ENCODE results near the gene CHAC1.
"Not testable (repeated sequence)": the region's sequence is repeated elsewhere in the genome, so short reads cannot be mapped to it uniquely, and the experiment has no call there.

CHAC1 gene

GRCh38 chr15:40952301-40952900 lies 870 bp upstream of the CHAC1 start:
- Histone ChIP-seq H3K79me2 (ENCODE audit: insufficient read depth, low read depth) (no peaks in the 10 kb centered on the region), H3K4me3 (IDR thresholded peaks at IDR 0.05; ENCODE audit: insufficient read depth, low read depth, low read length) (no peak overlapping the region), H3K4me1 (ENCODE audit: low read depth, poor library complexity, severe bottlenecking) (peaks cover 33% of the 10 kb centered on the region), H3K27me3 (ENCODE audit: insufficient read depth, low read depth) (no peaks in the 10 kb centered on the region), H4K20me1 (ENCODE audit: insufficient read depth) (no peaks in the 10 kb centered on the region), H3K27ac (peak overlapping the region; percentile 64), H3K9ac (peak overlapping the region; percentile 76), H3K4me2 (peak overlapping the region; percentile 62), H2AFZ (ENCODE audit: low read depth) (peak overlapping the region; percentile 76), H3K36me3 (ENCODE audit: insufficient read depth) (no peaks in the 10 kb centered on the region)
- TF ChIP-seq, protein P1, sequence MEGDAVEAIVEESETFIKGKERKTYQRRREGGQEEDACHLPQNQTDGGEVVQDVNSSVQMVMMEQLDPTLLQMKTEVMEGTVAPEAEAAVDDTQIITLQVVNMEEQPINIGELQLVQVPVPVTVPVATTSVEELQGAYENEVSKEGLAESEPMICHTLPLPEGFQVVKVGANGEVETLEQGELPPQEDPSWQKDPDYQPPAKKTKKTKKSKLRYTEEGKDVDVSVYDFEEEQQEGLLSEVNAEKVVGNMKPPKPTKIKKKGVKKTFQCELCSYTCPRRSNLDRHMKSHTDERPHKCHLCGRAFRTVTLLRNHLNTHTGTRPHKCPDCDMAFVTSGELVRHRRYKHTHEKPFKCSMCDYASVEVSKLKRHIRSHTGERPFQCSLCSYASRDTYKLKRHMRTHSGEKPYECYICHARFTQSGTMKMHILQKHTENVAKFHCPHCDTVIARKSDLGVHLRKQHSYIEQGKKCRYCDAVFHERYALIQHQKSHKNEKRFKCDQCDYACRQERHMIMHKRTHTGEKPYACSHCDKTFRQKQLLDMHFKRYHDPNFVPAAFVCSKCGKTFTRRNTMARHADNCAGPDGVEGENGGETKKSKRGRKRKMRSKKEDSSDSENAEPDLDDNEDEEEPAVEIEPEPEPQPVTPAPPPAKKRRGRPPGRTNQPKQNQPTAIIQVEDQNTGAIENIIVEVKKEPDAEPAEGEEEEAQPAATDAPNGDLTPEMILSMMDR (conservative IDR thresholded peaks at IDR 0.05; ENCODE audit: low read depth, low read length): no peak

GRCh38 chr15:40953713-40954074 lies 423 bp downstream of the CHAC1 start:
- Histone ChIP-seq H2AFZ (ENCODE audit: low read depth) (peak overlapping the region; percentile 76), H3K27me3 (ENCODE audit: insufficient read depth, low read depth) (no peaks in the 10 kb centered on the region), H3K4me2 (peak overlapping the region; percentile 73), H4K20me1 (ENCODE audit: insufficient read depth) (no peaks in the 10 kb centered on the region), H3K27ac (no peak overlapping the region), H3K4me1 (ENCODE audit: low read depth, poor library complexity, severe bottlenecking) (peaks cover 33% of the 10 kb centered on the region), H3K4me3 (IDR thresholded peaks at IDR 0.05; ENCODE audit: insufficient read depth, low read depth, low read length) (no peak overlapping the region), H3K36me3 (ENCODE audit: insufficient read depth) (no peaks in the 10 kb centered on the region), H3K9ac (peak overlapping the region; percentile 76; the same call in 1 of the 2 replicates), H3K79me2 (ENCODE audit: insufficient read depth, low read depth) (no peaks in the 10 kb centered on the region)
- TF ChIP-seq, protein P1 (conservative IDR thresholded peaks at IDR 0.05; ENCODE audit: low read depth, low read length): no peak

GRCh38 chr15:40954158-40954848 lies 1.0 kb downstream of the CHAC1 start:
- not testable (repeated sequence) for H4K20me1 ChIP-seq (ENCODE audit: insufficient read depth); H3K27me3 ChIP-seq (ENCODE audit: insufficient read depth, low read depth); H3K4me3 ChIP-seq (IDR thresholded peaks at IDR 0.05; ENCODE audit: insufficient read depth, low read depth, low read length); H3K36me3 ChIP-seq (ENCODE audit: insufficient read depth); H3K9ac ChIP-seq; H3K79me2 ChIP-seq (ENCODE audit: insufficient read depth, low read depth); H3K27ac ChIP-seq
- Histone ChIP-seq H3K4me2 (peak overlapping the region; percentile 73), H3K4me1 (ENCODE audit: low read depth, poor library complexity, severe bottlenecking) (peaks cover 33% of the 10 kb centered on the region), H2AFZ (ENCODE audit: low read depth) (peak overlapping the region; percentile 76; the same call in 1 of the 2 replicates)

- H3K27me3 ChIP-seq (ENCODE audit: insufficient read depth, low read depth): no peaks in the 10 kb centered on the region
- no peak overlapping the region for H3K9ac ChIP-seq
- no peaks in the 10 kb centered on the region for H3K79me2 ChIP-seq (ENCODE audit: insufficient read depth, low read depth)
- no peaks in the 10 kb centered on the region for H4K20me1 ChIP-seq (ENCODE audit: insufficient read depth)
- no peak overlapping the region for H3K4me3 ChIP-seq (IDR thresholded peaks at IDR 0.05; ENCODE audit: insufficient read depth, low read depth, low read length)
- no peak overlapping the region for H2AFZ ChIP-seq (ENCODE audit: low read depth)
- no peak overlapping the region for H3K27ac ChIP-seq
- TF ChIP-seq, protein P1 (conservative IDR thresholded peaks at IDR 0.05; ENCODE audit: low read depth, low read length): no peak
- peak overlapping the region; percentile 73; the same call in 1 of the 2 replicates for H3K4me2 ChIP-seq
- no peaks in the 10 kb centered on the region for H3K36me3 ChIP-seq (ENCODE audit: insufficient read depth)
- H3K4me1 ChIP-seq (ENCODE audit: low read depth, poor library complexity, severe bottlenecking): peaks cover 33% of the 10 kb centered on the region
These were observed 2.1 kb downstream of the CHAC1 start for GRCh38 chr15:40955141-40955903.

All from KMS-11 (cell line).